Adrenal gland (tissue), 5 donors: ENCODE measurements around the gene MAP2K6.

ENCODE experiments used
- CTCF ChIP-seq, 6 experiments: fragments of 450-650 bp in 4 of 6; fragments of 200-600 bp in 2 of 6; sonication (generic) in 1 of 6; IDR thresholded peaks; 1 replicate in 5 of 6; 2 replicates in 1 of 6; pipeline versions ENCODE4 v1.5.1 to v1.8.0; 2016 to 2021; ENCODE audit warnings: antibody characterized with exemption in 6 of 6, mild to moderate bottlenecking in 2 of 6, moderate library complexity in 1 of 6
- POLR2A ChIP-seq, 2 donors: fragments of 450-650 bp; IDR thresholded peaks; one replicate each; pipeline ENCODE4 v1.6.1; 2017; ENCODE audit warnings: antibody characterized with exemption in 2 of 2, mild to moderate bottlenecking in 2 of 2, moderate library complexity in 1 of 2
- donor health status: DM: no; HTN: no; CAD: no.

- TF ChIP-seq CTCF (IDR thresholded peaks at IDR 0.05) (no peak), POLR2A (IDR thresholded peaks at IDR 0.05) (no peak)
Observed at GRCh38 chr17:69593351-69593715, 178.8 kb downstream of the MAP2K6 start.
